Esophagus squamous epithelium (tissue), 5 donors: Measurements from ENCODE around the gene IL10RA. TPM values are rescaled to one million over a fixed set of nuclear protein-coding genes. Genes with fewer than 3 reads are reported as not detected.

Source experiments
- DNase-seq: peaks from one replicate; lab custom pipeline; 2025; lab: John Stamatoyannopoulos, UW
- H3K27ac ChIP-seq, 4 donors: fragments of 200-600 bp; sonication (generic); one replicate each; pipeline ENCODE4 v1.5.1; 2016 to 2019; ENCODE audit warnings: mild to moderate bottlenecking in 1 of 4
- H3K27me3 ChIP-seq, 4 donors: fragments of 200-600 bp; sonication (generic); 1 replicate in 3 of 4; 2 replicates in 1 of 4; pipeline versions ENCODE4 v1.5.1 to v1.6.0; 2017 to 2021; ENCODE audit warnings: antibody characterized with exemption in 1 of 4
- H3K36me3 ChIP-seq, 3 donors: fragments of 200-600 bp; sonication (generic); one replicate each; pipeline ENCODE4 v1.5.1; 2016 to 2019
- H3K4me1 ChIP-seq, 3 donors: fragments of 200-600 bp; sonication (generic); one replicate each; pipeline ENCODE4 v1.5.1; 2017 to 2019
- H3K4me3 ChIP-seq, 4 donors: fragments of 200-600 bp; sonication (generic); 1 replicate in 3 of 4; 2 replicates in 1 of 4; pipeline ENCODE4 v1.5.1; 2016 to 2019; ENCODE audit warnings: mild to moderate bottlenecking in 2 of 4, moderate library complexity in 1 of 4
- H3K9me3 ChIP-seq, 3 donors: fragments of 200-600 bp; sonication (generic); one replicate each; pipeline ENCODE4 v1.5.1; 2016 to 2019
- CTCF ChIP-seq, 6 experiments: fragments of 450-650 bp in 4 of 6; fragments of 200-600 bp in 2 of 6; sonication (generic) in 2 of 6; IDR thresholded peaks; one replicate each; pipeline ENCODE4 v1.5.1; 2016 to 2019; ENCODE audit warnings: antibody characterized with exemption in 6 of 6, mild to moderate bottlenecking in 4 of 6, moderate library complexity in 4 of 6
- POLR2A ChIP-seq, 4 donors: fragments of 450-650 bp; IDR thresholded peaks; one replicate each; pipeline ENCODE4 v1.6.1; 2017; ENCODE audit warnings: antibody characterized with exemption in 4 of 4, mild to moderate bottlenecking in 4 of 4, moderate library complexity in 3 of 4
- WGBS, 2 donors: methylation state at CpG; one replicate each; pipeline ENCODE4 v1.1.5; 2018; 5-methylcytosine and 5-hydroxymethylcytosine counted together
- intact Hi-C: fragments of 100-400 bp; cut with DNase I; formaldehyde crosslinking; loops from one replicate; pipeline ENCODE4 v1.15.0; 2022
- total RNA-seq, 4 donors: library from RNA; depleted of rRNA; stranded (reverse); fragments of >200 nt; gene quantifications; one replicate each; pipeline ENCODE4 v1.1.0, GENCODE V29; 2016
- donor health status: DM: yes; HTN: yes; CAD: no.

Gene IL10RA
- total RNA-seq, result 10 to 100 TPM in 2 of 4 donors, 1 to 10 TPM in 2; 2.2 to 21.2 (median 11.3) TPM

GRCh38 chr11:117985953-117986887 lies at the start of gene IL10RA:
Gene IL10RA (plus strand): TSS chr11:117986394. CDS start chr11:117986468, 74 bp downstream.
- Histone ChIP-seq H3K27me3 (peaks cover 0 to 24% (median 0%) of the 10 kb centered on the region in 4 donors), H3K4me1 (peaks cover 23 to 47% (median 29%) of the 10 kb centered on the region in 3 donors), H3K9me3 (no peaks in the 10 kb centered on the region), H3K4me3 (peak within 1 kb of the TSS; percentile 31 to 80 (median 56)), H3K27ac (peak within 1 kb of the TSS; percentile 65 to 87 (median 83)), H3K36me3 (peaks cover 0 to 10% (median 0%) of the 10 kb centered on the region in 3 donors)
- DNase-seq, result peak; percentile 41
- peak in 1 of 6 experiments; percentile 6 for TF ChIP-seq CTCF (IDR thresholded peaks at IDR 0.05)
- TF ChIP-seq POLR2A (IDR thresholded peaks at IDR 0.05), result peak in 3 of 4 donors; percentile 14 to 99 (median 84)
- intact Hi-C loops, result no loop called here
- 8 to 52% methylated on average over 4 to 21 of the region's 71 CpGs for WGBS, 2 donors

GRCh38 chr11:117936973-117937372 lies 49.2 kb upstream of the IL10RA start:
- Histone ChIP-seq H3K4me1 (peaks cover 0 to 27% (median 0%) of the 10 kb centered on the region in 3 donors), H3K27me3 (peaks cover 0 to 7% (median 0%) of the 10 kb centered on the region in 4 donors), H3K36me3 (no peaks in the 10 kb centered on the region), H3K9me3 (no peaks in the 10 kb centered on the region), H3K4me3 (no peak overlapping the region), H3K27ac (no peak overlapping the region)
- 31% methylated on average over 6 of the region's 6 CpGs for WGBS, 2 donors
- DNase-seq, result no peak
- intact Hi-C loops, result no loop called here
- TF ChIP-seq CTCF (IDR thresholded peaks at IDR 0.05), result no peak
- TF ChIP-seq POLR2A (IDR thresholded peaks at IDR 0.05), result no peak

- intact Hi-C loops, result no loop called here
These were observed 45.5 kb upstream of the IL10RA start for GRCh38 chr11:117940736-117941135.

GRCh38 chr11:117941163-117941707 lies 45.0 kb upstream of the IL10RA start:
- no peak for DNase-seq
- TF ChIP-seq POLR2A (IDR thresholded peaks at IDR 0.05) (no peak), CTCF (IDR thresholded peaks at IDR 0.05) (no peak)
- Histone ChIP-seq H3K27ac (no peak overlapping the region), H3K4me1 (peaks cover 0 to 21% (median 0%) of the 10 kb centered on the region in 3 donors), H3K4me3 (no peak overlapping the region), H3K36me3 (no peaks in the 10 kb centered on the region), H3K27me3 (no peaks in the 10 kb centered on the region), H3K9me3 (no peaks in the 10 kb centered on the region)
- intact Hi-C loops, result no loop called here
- WGBS, 2 donors, result 18% methylated on average over 4 of the region's 4 CpGs; no CpG with 5 or more reads in 1 of the 2 donors

More at GRCh38 chr11:117940736-117941135, 45.5 kb upstream of the IL10RA start:
- no peaks in the 10 kb centered on the region for H3K36me3 ChIP-seq
- TF ChIP-seq POLR2A (IDR thresholded peaks at IDR 0.05), result no peak
- no peak for TF ChIP-seq CTCF (IDR thresholded peaks at IDR 0.05)
- no peak for DNase-seq
- 94 to 96% methylated on average over 8 of the region's 8 CpGs for WGBS, 2 donors
- no peak overlapping the region for H3K27ac ChIP-seq
- peaks cover 0 to 20% (median 0%) of the 10 kb centered on the region in 3 donors for H3K4me1 ChIP-seq
- no peaks in the 10 kb centered on the region for H3K27me3 ChIP-seq
- H3K4me3 ChIP-seq, result no peak overlapping the region
- H3K9me3 ChIP-seq, result no peaks in the 10 kb centered on the region
